SU-DHL-6 (cell line): ENCODE measurements around the gene HHAT.

Experiments used
- H2AFZ ChIP-seq: fragments of 200-600 bp; sonication (generic); 2 replicates; pipeline ENCODE4 v1.6.1; 2014; ENCODE audit warnings: low read depth, mild to moderate bottlenecking, moderate library complexity, mixed read lengths, antibody characterized with exemption, low read length; ENCODE audit not compliant: severe bottlenecking
- H3F3A ChIP-seq: fragments of 200-600 bp; shearing (Covaris generic); 2 replicates; pipeline ENCODE4 v1.6.0; 2016; ENCODE audit warnings: antibody characterized with exemption, mild to moderate bottlenecking; ENCODE audit not compliant: insufficient read depth
- H3K27ac ChIP-seq: fragments of 200-600 bp; sonication (generic); 2 replicates; pipeline ENCODE4 v1.5.1; 2016; ENCODE audit warnings: low read depth, mild to moderate bottlenecking, low read length, moderate library complexity, mixed read lengths
- H3K27me3 ChIP-seq: fragments of 200-600 bp; sonication (generic), shearing (Covaris generic); 2 replicates; pipeline ENCODE4 v1.6.0; 2014; ENCODE audit warnings: mild to moderate bottlenecking, low read length
- H3K36me3 ChIP-seq: fragments of 200-600 bp; sonication (generic); 2 replicates; pipeline ENCODE4 v1.6.1; 2014; ENCODE audit warnings: mild to moderate bottlenecking, low read length, mixed read lengths
- H3K4me2 ChIP-seq: fragments of 300-600, 200-600 bp; shearing (Covaris generic), sonication (generic); 2 replicates; pipeline ENCODE4 v1.6.0; 2014; ENCODE audit warnings: low read length, low read depth, mild to moderate bottlenecking; ENCODE audit not compliant: poor library complexity, severe bottlenecking
- H3K4me3 ChIP-seq: fragments of 200-600 bp; sonication (generic); 2 replicates; pipeline ENCODE4 v1.5.1; 2014; ENCODE audit warnings: antibody characterized with exemption, low read length, mild to moderate bottlenecking, mixed read lengths; ENCODE audit not compliant: insufficient read depth, poor library complexity, severe bottlenecking
- H3K79me2 ChIP-seq: fragments of 200-600 bp; sonication (generic); 2 replicates; pipeline ENCODE4 v1.6.1; 2014; ENCODE audit warnings: mild to moderate bottlenecking, low read length, moderate library complexity; ENCODE audit not compliant: insufficient read depth
- H3K9ac ChIP-seq: fragments of 200-600 bp; sonication (generic); 2 replicates; pipeline ENCODE4 v1.7.0; 2014; ENCODE audit warnings: mild to moderate bottlenecking, low read length
- H3K9me2 ChIP-seq: fragments of 200-600 bp; sonication (generic); replicated peaks from 2 replicates; pipeline ENCODE4 v1.6.1; 2014; ENCODE audit warnings: low read length; ENCODE audit not compliant: insufficient read depth
- H3K9me3 ChIP-seq: fragments of 200-600 bp; sonication (generic); 2 replicates; pipeline ENCODE4 v1.6.1; 2014; ENCODE audit warnings: low read length, mixed read lengths; ENCODE audit not compliant: insufficient read depth
- H4K20me1 ChIP-seq: fragments of 200-600 bp; sonication (generic); 2 replicates; pipeline ENCODE4 v1.6.1; 2014; ENCODE audit warnings: low read depth, mild to moderate bottlenecking, antibody characterized with exemption, low read length, moderate library complexity, mixed read lengths
- EZH2phosphoT487 ChIP-seq: fragments of 200-600 bp; sonication (generic), shearing (Covaris generic); conservative IDR thresholded peaks from 2 replicates; pipeline ENCODE4 v1.6.1; 2018; ENCODE audit warnings: mild to moderate bottlenecking, antibody characterized with exemption, low read length, moderate library complexity, mixed read lengths
- TF ChIP-seq, protein P1 (sequence below): fragments of 200-600 bp; sonication (generic); IDR thresholded peaks from one replicate; pipeline ENCODE4 v1.5.1; 2017; ENCODE audit warnings: antibody characterized with exemption, mild to moderate bottlenecking, low read length, moderate library complexity; ENCODE audit not compliant: insufficient read depth, poor library complexity, severe bottlenecking

HHAT gene

DNA sequence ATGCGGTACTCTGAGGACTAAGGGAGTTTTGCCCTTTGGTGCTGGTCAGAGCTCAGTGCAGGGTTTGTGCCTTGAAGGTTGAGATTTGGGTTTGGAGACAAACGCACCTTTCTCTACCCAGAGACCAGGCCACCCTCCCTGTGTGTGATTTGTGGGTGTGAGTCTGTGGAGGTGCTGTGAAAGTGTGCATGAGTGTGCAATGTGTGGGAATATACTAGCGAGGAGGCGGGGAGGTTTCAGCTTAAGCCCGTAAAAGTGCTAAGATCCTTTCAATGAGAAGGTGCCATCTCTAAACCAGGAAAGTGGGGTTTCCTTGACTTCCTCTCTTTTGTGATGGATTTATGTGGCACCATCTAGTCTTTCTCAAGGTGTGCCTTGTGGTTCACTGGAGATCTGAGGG is 225.7 kb downstream of the HHAT start:
- Histone ChIP-seq H3K36me3 (no peaks in the 10 kb centered on the region), H3K4me2 (no peak overlapping the region)

GRCh38 chr1:210556475-210556874 is 227.8 kb downstream of the HHAT start:
- Histone ChIP-seq H2AFZ (no peak overlapping the region), H3K27ac (no peak overlapping the region), H3K4me2 (no peak overlapping the region), H3K9me2 (no peaks in the 10 kb centered on the region), H3F3A (no peaks in the 10 kb centered on the region), H3K36me3 (no peaks in the 10 kb centered on the region), H3K4me3 (no peak overlapping the region), H4K20me1 (no peaks in the 10 kb centered on the region), H3K27me3 (no peaks in the 10 kb centered on the region), H3K9me3 (no peaks in the 10 kb centered on the region), H3K9ac (no peak overlapping the region), H3K79me2 (no peaks in the 10 kb centered on the region)
- TF ChIP-seq, protein P1, sequence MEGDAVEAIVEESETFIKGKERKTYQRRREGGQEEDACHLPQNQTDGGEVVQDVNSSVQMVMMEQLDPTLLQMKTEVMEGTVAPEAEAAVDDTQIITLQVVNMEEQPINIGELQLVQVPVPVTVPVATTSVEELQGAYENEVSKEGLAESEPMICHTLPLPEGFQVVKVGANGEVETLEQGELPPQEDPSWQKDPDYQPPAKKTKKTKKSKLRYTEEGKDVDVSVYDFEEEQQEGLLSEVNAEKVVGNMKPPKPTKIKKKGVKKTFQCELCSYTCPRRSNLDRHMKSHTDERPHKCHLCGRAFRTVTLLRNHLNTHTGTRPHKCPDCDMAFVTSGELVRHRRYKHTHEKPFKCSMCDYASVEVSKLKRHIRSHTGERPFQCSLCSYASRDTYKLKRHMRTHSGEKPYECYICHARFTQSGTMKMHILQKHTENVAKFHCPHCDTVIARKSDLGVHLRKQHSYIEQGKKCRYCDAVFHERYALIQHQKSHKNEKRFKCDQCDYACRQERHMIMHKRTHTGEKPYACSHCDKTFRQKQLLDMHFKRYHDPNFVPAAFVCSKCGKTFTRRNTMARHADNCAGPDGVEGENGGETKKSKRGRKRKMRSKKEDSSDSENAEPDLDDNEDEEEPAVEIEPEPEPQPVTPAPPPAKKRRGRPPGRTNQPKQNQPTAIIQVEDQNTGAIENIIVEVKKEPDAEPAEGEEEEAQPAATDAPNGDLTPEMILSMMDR: no peak
- TF ChIP-seq EZH2phosphoT487: no peak

More for the DNA sequence above, 225.7 kb downstream of the HHAT start:
- TF ChIP-seq, protein P1: no peak
- no peak for TF ChIP-seq EZH2phosphoT487
- Histone ChIP-seq H3K27ac (no peak overlapping the region), H4K20me1 (no peaks in the 10 kb centered on the region), H3F3A (no peaks in the 10 kb centered on the region), H2AFZ (no peak overlapping the region), H3K79me2 (no peaks in the 10 kb centered on the region), H3K9me3 (no peaks in the 10 kb centered on the region), H3K27me3 (no peaks in the 10 kb centered on the region), H3K9ac (no peak overlapping the region), H3K4me3 (no peak overlapping the region), H3K9me2 (no peaks in the 10 kb centered on the region)

DNA sequence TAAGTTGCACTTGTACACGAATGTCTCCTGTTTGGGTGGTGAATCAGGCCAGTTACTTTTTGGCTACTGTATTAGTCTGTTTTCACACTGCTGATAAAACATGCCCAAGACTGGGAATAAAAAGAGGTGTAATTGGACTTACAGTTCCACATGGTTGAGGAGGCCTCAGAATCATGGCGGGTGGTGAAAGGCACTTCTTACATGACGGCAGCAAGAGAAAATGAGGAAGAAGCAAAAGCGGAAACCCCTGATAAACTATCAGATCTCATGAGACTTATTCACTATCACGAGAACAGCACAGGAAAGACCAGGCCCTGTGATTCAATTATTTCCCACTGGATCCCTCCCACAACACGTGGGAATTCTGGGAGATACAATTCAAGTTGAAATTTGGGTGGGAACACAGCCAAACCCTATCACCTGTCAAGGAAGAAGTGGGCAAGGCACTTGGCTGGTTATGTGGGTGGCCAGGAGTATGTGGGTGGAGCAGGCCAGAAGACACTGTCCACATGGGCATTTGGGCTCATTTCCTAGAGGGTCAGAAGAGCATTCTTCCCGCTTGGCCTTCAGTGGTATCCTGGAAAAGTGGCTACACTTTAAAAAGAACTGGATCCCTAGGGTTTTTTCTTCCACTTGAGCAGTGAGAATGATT is 228.8 kb downstream of the HHAT start:
- no peaks in the 10 kb centered on the region for H3K79me2 ChIP-seq
- H2AFZ ChIP-seq: no peak overlapping the region
- no peak overlapping the region for H3K4me2 ChIP-seq
- H3K9ac ChIP-seq: no peak overlapping the region
- no peak overlapping the region for H3K4me3 ChIP-seq
- H3K36me3 ChIP-seq: no peaks in the 10 kb centered on the region
- H3K27ac ChIP-seq: no peak overlapping the region
- no peaks in the 10 kb centered on the region for H3F3A ChIP-seq
- no peaks in the 10 kb centered on the region for H3K27me3 ChIP-seq
- TF ChIP-seq, protein P1: no peak
- no peak for TF ChIP-seq EZH2phosphoT487
- no peaks in the 10 kb centered on the region for H3K9me2 ChIP-seq
- H3K9me3 ChIP-seq: no peaks in the 10 kb centered on the region
- H4K20me1 ChIP-seq: no peaks in the 10 kb centered on the region

DNA sequence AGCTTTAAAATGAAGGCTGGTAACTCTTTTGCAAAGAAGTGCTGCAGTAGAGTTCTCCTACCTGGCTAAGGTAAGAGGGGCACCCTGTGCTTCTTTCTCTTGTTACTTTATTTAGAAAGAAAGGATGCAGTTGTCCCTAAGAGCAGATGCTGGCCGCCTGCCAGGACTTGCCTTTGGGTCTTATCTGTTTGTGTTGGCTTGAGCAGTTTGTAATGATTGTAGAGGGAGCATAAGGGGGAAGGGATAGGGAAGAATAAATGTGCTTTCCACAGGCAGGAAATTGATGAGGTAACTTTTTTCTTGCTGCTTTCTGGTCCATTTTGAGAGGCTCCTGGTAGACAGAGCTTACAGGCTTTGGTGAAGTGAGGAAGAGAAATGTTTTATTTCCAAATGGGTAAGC is 229.6 kb downstream of the HHAT start:
- Histone ChIP-seq H3K36me3 (no peaks in the 10 kb centered on the region), H3K79me2 (no peaks in the 10 kb centered on the region), H3K27ac (no peak overlapping the region), H2AFZ (no peak overlapping the region), H3K9me2 (no peaks in the 10 kb centered on the region), H3F3A (no peaks in the 10 kb centered on the region), H3K9ac (no peak overlapping the region), H3K4me3 (no peak overlapping the region), H3K27me3 (no peaks in the 10 kb centered on the region), H4K20me1 (no peaks in the 10 kb centered on the region), H3K4me2 (no peak overlapping the region), H3K9me3 (no peaks in the 10 kb centered on the region)
- TF ChIP-seq EZH2phosphoT487: no peak
- TF ChIP-seq, protein P1: no peak
